GM21717 (cell line): ENCODE results near the gene TESK1.
A peak's percentile ranks its signal among the peaks of the same experiment; 100 is the strongest.
"Not testable (repeated sequence)": the region's sequence is repeated elsewhere in the genome, so short reads cannot be mapped to it uniquely, and the experiment has no call there.

Source experiments
- ATAC-seq: cut with Tn5 transposase; IDR thresholded peaks from one replicate; pipeline ENCODE4 v1.9.1; 2021; ENCODE audit warnings: mild to moderate bottlenecking, moderate library complexity; ENCODE audit not compliant: unreplicated experiment

TESK1 gene

GRCh38 chr9:35643046-35643445, 38.0 kb downstream of the TESK1 start:
- no peak for ATAC-seq

- ATAC-seq: not testable (repeated sequence)
These were observed 40.7 kb downstream of the TESK1 start for GRCh38 chr9:35645736-35646135.

GRCh38 chr9:35646153-35646532, 41.1 kb downstream of the TESK1 start:
- ATAC-seq: peak; percentile 3

- peak; percentile 79 for ATAC-seq
These were observed 41.6 kb downstream of the TESK1 start for GRCh38 chr9:35646533-35647265.

GRCh38 chr9:35649431-35650340, 44.6 kb downstream of the TESK1 start:
- no peak for ATAC-seq

- no peak for ATAC-seq
These were observed 45.5 kb downstream of the TESK1 start, which contains the start of gene SIT1 for GRCh38 chr9:35650341-35651158. SIT1 (minus strand) TSS chr9:35650931; CDS start chr9:35650853, 78 bp downstream.

- no peak for ATAC-seq
These were observed 47.1 kb downstream of the TESK1 start for GRCh38 chr9:35651956-35652828.

- ATAC-seq: no peak
These were observed 47.8 kb downstream of the TESK1 start for GRCh38 chr9:35652829-35653209.

- no peak for ATAC-seq
These were observed 48.5 kb downstream of the TESK1 start for GRCh38 chr9:35653611-35654010.

GRCh38 chr9:35656348-35656747, 51.3 kb downstream of the TESK1 start:
- ATAC-seq: no peak

- ATAC-seq: no peak
These were observed 51.9 kb downstream of the TESK1 start for GRCh38 chr9:35656831-35657545.

- ATAC-seq: peak; percentile 87
These were observed 52.6 kb downstream of the TESK1 start, which contains the start of gene RMRP for GRCh38 chr9:35657546-35658136. RMRP (minus strand) TSS chr9:35658019.

- peak; percentile 53 for ATAC-seq
These were observed 53.3 kb downstream of the TESK1 start, which contains the start of gene CCDC107 for GRCh38 chr9:35658137-35658967. CCDC107 (plus strand) TSS chr9:35658292; CDS start chr9:35658380, 88 bp downstream.

GRCh38 chr9:35658968-35659220, 53.8 kb downstream of the TESK1 start:
- no peak for ATAC-seq

- no peak for ATAC-seq
These were observed 54.3 kb downstream of the TESK1 start for GRCh38 chr9:35659340-35659739.
